Measurements from ENCODE around the gene MRTFB.

MRTFB gene

DNA sequence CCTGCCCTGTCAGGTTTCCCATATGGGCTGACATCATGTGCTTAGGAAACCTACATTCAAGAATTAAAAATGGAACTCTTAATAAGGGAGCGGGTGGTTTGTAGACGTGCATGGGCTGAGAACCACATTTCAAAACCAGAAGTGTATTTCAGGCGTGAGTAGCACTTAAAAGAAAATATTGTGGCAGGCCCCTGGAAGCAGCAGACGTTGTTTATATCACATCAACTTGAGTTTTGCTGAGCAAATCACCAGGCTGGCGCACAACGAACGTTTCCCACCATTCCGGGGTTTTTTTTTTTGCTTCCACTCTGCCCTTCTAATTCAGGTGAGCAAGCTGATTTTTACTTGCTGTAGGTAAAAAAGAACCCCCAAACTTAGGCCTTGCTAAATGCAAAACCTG is 220.2 kb downstream of the MRTFB start:
- DNase-seq = no peak
- H3K36me3 ChIP-seq = no peaks in the 10 kb centered on the region
- no peaks in the 10 kb centered on the region for H3K4me1 ChIP-seq
- no peak overlapping the region for H3K4me3 ChIP-seq (ENCODE audit: low read depth, low read length)
- H3K9me3 ChIP-seq = no peaks in the 10 kb centered on the region
- TF ChIP-seq, protein P1, sequence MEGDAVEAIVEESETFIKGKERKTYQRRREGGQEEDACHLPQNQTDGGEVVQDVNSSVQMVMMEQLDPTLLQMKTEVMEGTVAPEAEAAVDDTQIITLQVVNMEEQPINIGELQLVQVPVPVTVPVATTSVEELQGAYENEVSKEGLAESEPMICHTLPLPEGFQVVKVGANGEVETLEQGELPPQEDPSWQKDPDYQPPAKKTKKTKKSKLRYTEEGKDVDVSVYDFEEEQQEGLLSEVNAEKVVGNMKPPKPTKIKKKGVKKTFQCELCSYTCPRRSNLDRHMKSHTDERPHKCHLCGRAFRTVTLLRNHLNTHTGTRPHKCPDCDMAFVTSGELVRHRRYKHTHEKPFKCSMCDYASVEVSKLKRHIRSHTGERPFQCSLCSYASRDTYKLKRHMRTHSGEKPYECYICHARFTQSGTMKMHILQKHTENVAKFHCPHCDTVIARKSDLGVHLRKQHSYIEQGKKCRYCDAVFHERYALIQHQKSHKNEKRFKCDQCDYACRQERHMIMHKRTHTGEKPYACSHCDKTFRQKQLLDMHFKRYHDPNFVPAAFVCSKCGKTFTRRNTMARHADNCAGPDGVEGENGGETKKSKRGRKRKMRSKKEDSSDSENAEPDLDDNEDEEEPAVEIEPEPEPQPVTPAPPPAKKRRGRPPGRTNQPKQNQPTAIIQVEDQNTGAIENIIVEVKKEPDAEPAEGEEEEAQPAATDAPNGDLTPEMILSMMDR (IDR thresholded peaks at IDR 0.05; ENCODE audit: low read depth, low read length) = no peak
- no peaks in the 10 kb centered on the region for H3K27me3 ChIP-seq

- H3K4me1 ChIP-seq = no peaks in the 10 kb centered on the region
- H3K9me3 ChIP-seq = no peaks in the 10 kb centered on the region
- no peaks in the 10 kb centered on the region for H3K27me3 ChIP-seq
- DNase-seq = no peak
- no peaks in the 10 kb centered on the region for H3K36me3 ChIP-seq
- TF ChIP-seq, protein P1 (IDR thresholded peaks at IDR 0.05; ENCODE audit: low read depth, low read length) = no peak
- no peak overlapping the region for H3K4me3 ChIP-seq (ENCODE audit: low read depth, low read length)
These were observed 221.1 kb downstream of the MRTFB start for GRCh38 chr16:14292051-14292825.

DNA sequence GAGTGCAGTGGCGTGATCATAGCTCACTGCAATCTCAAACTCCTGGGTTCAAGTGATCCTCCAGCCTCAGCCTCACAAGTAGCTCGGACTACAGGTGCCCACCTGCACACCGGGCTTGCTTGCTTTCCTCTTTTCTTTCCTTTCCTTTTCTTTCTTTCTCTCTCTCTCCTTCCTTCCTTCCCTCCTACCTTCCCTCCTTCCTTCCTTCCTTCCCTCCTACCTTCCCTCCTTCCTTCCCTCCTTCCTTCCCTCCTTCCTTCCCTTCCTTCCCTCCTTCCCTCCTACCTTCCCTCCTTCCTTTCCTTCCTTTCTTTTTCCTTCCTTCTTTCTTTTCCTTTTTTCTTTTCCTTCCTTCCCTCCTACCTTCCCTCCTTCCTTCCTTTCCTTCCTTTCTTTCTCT is 225.5 kb downstream of the MRTFB start:
- Histone ChIP-seq H3K9me3 (no peaks in the 10 kb centered on the region), H3K4me1 (no peaks in the 10 kb centered on the region), H3K4me3 (ENCODE audit: low read depth, low read length) (no peak overlapping the region), H3K36me3 (no peaks in the 10 kb centered on the region), H3K27me3 (no peaks in the 10 kb centered on the region)
- TF ChIP-seq, protein P1 (IDR thresholded peaks at IDR 0.05; ENCODE audit: low read depth, low read length) = no peak
- DNase-seq = no peak

- H3K9me3 ChIP-seq = no peaks in the 10 kb centered on the region
- TF ChIP-seq, protein P1 (IDR thresholded peaks at IDR 0.05; ENCODE audit: low read depth, low read length) = no peak
- no peaks in the 10 kb centered on the region for H3K27me3 ChIP-seq
These were observed 227.4 kb downstream of the MRTFB start for GRCh38 chr16:14298374-14299122.

DNA sequence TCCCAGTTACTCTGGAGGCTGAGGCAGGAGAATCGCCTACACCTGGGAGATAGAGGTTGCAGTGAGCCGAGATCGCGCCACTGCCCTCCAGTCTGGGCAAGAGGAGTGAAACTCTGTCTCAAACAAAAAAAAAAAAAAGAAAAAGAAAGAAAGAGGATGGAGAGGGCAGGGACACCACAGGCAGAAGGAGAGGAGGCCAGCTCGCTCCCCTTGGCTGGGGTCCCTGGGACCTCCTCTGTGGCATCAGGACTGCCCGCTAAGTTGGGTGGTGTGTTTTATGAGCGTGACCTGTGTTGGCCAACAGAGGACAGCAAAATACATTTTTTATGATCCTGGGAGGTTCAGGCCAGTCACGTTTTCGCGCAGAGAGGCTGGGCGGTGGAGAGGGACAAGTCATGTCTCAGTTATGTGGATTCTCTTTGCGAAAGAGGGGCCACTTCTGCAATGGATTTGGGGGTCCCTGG is 229.6 kb downstream of the MRTFB start:
- Histone ChIP-seq H3K4me1 (no peaks in the 10 kb centered on the region; the same call in 1 of the 2 replicates), H3K9me3 (no peaks in the 10 kb centered on the region), H3K36me3 (no peaks in the 10 kb centered on the region), H3K4me3 (ENCODE audit: low read depth, low read length) (peak overlapping the region; percentile 68; the same call in 1 of the 2 replicates), H3K27me3 (no peaks in the 10 kb centered on the region)
- DNase-seq = peak; percentile 80
- TF ChIP-seq, protein P1 (IDR thresholded peaks at IDR 0.05; ENCODE audit: low read depth, low read length) = peak; percentile 81

More at GRCh38 chr16:14298374-14299122, 227.4 kb downstream of the MRTFB start:
- Histone ChIP-seq H3K4me3 (ENCODE audit: low read depth, low read length) (no peak overlapping the region), H3K4me1 (no peaks in the 10 kb centered on the region), H3K36me3 (no peaks in the 10 kb centered on the region)
- no peak for DNase-seq
